SKM-1 (cell line): ENCODE data around the gene MAGI1.
"Not testable (repeated sequence)": the region's sequence is repeated elsewhere in the genome, so short reads cannot be mapped to it uniquely, and the experiment has no call there.

ENCODE experiments used
- DNase-seq: peaks from one replicate; lab custom pipeline; 2025; ENCODE audit not compliant: unreplicated experiment; lab: John Stamatoyannopoulos, UW

Gene MAGI1

GRCh38 chr3:65912647-65913046 is 126.1 kb downstream of the MAGI1 start:
- no peak for DNase-seq

DNA sequence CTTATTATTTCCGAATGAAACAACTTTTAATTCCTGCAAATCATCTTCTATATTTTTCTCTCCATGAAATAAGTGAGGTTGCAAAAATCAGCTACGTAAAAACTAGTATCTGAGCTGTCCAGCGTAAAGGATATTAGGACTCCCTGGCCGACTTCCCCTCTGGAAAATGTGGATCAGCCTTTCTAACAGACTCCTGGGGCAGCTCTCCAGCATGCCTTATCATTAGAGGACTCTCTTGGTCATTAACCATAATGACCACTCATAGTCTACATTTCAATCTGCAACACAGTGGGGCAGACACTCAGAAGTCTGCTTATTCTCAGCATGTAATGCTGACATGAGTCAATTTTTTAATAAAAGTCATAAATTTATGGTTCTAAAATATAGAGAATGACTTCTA is 130.1 kb downstream of the MAGI1 start:
- DNase-seq, result no peak

- no peak for DNase-seq
Observed at GRCh38 chr3:65907232-65908130, 131.2 kb downstream of the MAGI1 start.

GRCh38 chr3:65905771-65906170 is 132.9 kb downstream of the MAGI1 start:
- no peak for DNase-seq

GRCh38 chr3:65904016-65904415 is 134.7 kb downstream of the MAGI1 start:
- DNase-seq, result no peak

DNA sequence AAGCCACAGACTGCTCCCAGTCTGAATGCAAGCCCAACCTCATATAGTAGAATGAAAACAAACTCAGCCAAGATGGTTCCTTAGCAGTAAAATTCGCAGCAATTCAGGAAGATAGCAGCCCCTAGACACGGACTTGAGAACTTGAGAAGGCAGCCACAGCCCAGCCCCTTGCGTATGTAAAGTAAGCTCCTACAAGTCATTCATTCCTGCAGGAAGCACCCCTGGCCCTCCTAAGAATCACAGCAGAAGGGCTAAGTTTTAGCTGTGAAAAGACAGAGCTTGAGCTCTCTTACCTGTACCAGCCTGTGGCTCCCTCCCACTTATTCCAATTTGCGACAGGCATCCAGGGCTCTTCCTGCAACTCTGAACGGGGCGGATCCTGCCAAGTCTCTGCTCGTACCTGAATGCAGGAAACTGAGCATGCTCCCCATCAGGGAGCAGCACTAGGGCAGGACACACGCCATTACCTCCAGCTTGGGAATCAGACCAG is 136.4 kb downstream of the MAGI1 start:
- DNase-seq, result no peak

GRCh38 chr3:65901226-65901625 is 137.5 kb downstream of the MAGI1 start:
- no peak for DNase-seq

DNA sequence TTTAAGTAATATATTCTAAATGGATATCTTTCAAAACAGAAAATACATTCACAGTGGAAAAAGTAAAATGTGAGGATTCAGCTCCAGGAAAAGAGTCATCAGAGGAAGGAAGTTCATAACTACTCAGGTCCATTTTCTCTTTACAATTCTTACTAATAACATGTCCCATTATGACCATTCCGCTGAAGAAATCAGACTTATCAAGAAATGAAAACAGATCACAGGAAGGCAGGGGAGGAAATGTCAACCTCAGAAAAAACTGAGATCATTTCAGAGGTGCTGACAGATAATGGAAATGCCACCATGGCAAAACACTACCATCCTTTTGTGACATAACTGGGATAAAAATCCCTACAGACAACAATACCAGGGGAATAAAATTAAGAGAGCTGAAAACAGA is 139.5 kb downstream of the MAGI1 start:
- no peak for DNase-seq

DNA sequence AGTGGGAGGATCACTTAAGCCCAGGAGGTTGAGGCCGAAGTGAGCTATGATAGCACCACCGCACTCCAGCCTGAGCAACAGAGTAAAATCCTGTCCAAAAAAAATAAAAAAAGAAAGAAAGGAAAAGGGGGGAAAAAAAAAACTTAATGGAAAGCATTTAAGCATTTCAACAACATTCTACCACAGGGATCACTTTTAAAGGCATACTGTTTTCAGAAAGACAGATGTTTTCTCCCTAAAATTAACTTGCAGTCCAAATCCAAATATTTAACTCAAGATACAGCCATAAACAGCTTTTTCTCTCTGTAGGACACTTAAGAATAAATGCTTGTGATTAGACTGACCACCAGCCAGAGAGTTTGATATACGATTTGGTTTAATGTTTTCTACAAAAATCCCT is 141.0 kb downstream of the MAGI1 start:
- no peak for DNase-seq

DNA sequence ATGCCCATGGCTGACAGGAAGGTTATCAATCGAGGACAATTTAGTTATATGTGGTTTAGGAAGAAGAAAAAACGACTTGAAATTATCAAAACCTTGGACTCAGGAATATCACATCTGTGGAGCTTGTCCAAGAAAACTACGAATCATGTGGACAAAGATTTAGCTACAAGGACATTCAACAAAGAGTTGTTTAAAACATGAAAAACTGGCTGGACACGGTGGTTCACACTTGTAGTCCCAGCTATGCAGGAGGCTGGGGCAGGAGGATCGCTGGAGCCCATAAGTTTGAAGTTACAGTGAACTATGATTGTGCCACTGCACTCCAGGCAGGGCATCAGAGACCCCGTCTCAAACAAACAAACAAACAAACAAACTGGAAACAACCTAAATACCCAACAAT is 142.4 kb downstream of the MAGI1 start:
- no peak for DNase-seq

DNA sequence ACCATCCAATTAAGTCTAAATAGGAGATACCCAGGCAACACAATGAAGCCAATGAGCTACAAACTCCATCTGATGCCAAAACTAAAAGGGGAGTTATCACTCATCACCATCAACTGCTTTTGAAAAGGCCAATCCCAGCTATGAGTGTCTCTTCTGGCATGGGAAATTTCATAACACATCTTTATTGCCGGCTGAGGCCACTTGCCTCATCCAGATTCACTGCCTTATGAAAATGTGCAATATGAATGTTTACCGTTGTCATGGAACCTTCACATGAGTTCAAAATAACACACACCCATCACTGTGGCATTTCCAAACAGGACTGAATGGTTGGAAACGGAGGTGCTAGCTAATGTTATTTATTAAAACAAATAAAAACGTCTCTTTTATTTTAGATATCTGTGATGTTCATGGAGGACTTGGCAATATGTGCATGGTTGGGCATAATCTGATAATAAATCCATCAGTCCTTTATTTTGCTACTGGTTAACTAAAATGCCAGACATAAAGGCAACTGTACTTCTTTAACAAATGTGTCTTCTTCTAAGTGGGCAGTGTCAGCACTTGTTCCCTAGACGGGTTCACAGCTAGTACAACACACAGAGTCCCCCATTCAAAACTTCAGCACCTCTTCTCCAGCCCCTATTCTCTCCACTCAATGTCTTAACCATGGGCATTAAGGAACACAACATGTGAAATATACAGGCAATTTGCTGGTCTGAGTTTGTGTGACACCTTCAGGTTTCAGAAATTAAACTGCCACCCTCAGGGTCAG is 143.9 kb downstream of the MAGI1 start:
- no peak for DNase-seq

GRCh38 chr3:65894126-65894525 is 144.6 kb downstream of the MAGI1 start:
- no peak for DNase-seq

DNA sequence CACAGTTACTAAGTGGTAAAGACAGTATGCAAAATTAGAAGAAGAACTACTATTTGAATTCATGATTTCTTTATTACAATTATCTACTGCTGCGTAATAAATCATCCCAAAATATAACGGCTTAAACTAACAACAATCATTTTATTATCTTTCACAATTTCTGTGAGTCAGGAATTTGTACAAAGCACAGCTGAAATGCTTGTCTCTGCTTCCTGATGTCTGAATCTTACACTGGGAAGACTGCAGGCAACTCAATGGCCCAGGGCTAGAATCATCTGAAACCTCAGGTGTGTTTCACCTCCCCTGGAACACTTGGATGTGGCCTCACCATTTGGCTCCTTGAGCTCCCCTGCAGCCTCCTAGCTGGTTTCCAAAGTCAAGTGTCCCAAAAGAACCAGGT is 145.1 kb downstream of the MAGI1 start:
- no peak for DNase-seq

DNA sequence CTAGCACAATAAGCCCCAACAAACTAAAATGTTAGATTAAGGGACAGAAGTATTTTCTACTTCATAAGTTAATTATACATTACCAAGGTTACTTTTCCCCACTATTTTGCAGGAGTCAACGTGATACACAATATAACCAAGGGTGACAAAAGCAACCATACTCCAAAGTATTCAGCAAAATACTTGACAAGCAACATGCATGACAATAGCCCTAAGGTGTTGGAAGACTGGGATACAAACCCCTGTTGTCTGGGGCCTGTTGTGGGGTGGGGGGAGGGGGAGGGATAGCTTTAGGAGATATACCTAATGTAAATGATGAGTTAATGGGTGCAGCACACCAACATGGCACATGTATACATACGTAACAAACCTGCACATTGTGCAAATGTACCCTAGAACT is 147.2 kb downstream of the MAGI1 start:
- not testable (repeated sequence) for DNase-seq

GRCh38 chr3:65890328-65890727 is 148.4 kb downstream of the MAGI1 start:
- no peak for DNase-seq

GRCh38 chr3:65889707-65890099 is 149.0 kb downstream of the MAGI1 start:
- no peak for DNase-seq

GRCh38 chr3:65888980-65889706 is 149.6 kb downstream of the MAGI1 start:
- no peak for DNase-seq

DNA sequence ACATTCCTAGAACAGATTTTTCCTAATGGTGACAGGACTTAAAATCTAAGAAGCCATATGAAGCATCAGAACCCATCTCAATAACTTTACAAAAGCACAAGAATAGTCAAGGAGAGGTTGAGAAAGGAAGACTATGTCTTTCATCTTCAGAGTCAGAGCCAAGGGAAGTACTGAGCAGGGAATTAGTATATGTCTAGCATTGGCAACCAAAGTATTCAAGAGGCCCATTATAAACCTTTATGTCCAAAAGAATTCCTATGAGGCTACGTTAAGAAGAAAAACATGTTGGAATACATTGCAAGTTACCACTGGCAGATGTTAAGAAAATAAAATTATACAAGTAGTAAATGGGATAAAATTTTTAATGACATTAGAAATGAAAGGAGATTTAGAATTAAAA is 150.5 kb downstream of the MAGI1 start:
- DNase-seq, result no peak

DNA sequence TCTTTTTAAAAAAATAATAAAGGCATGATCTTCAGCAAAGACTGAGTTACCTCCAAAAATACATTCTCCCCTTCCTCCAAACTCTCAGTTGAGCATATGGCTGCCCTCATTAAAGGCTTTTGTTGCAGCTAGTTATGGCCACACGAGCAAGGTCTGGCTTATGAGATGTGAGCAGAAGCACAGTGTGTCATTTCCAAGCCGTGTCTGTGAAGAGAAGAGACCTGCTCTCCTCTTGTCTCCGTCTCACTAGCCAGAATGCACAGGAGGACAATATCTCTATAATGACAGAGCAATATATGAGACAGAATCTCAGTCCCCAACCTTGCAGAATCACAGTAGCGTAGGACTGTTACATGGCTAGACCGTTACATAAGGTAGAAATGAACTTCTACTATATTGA is 152.3 kb downstream of the MAGI1 start:
- DNase-seq, result no peak

GRCh38 chr3:65884071-65884470 is 154.6 kb downstream of the MAGI1 start:
- DNase-seq, result no peak

DNA sequence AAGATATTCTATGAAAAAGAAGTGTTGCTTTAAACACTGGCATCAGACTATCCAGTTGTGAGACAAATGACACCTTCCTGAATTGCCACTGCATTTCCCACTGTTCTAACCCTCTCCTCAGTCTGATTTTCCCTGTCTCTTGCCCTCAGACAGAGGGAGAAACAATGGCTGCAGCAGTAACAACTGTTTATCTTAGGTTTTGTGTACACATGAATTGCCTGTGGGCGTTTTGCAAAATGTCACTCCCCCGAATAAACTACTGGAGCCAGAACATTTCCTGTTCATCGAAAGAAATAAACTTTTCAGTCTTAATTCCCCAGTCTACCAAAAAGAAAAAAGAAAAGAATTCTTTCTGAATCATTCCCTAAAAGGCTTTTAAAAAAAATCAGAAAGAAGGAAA is 155.1 kb downstream of the MAGI1 start:
- DNase-seq, result no peak
